Chondrocyte (in vitro differentiated cells): ENCODE measurements around the gene INTU. TPM values are rescaled to one million over a fixed set of nuclear protein-coding genes. Genes with fewer than 3 reads are reported as not detected.
A peak's percentile ranks its signal among the peaks of the same experiment; 100 is the strongest.

ENCODE experiments used
- DNase-seq: peaks from one replicate; pipeline ENCODE4 v3.0.0; 2021; ENCODE audit warnings: mixed read lengths, low spot score
- H3K27ac Mint-ChIP-seq: one replicate; pipeline ENCODE4 v1.8.0; 2021; ENCODE audit warnings: mild to moderate bottlenecking, moderate library complexity, mixed read lengths; ENCODE audit not compliant: unreplicated experiment
- H3K27me3 Mint-ChIP-seq: 2 replicates; pipeline ENCODE4 v1.8.0; 2021; ENCODE audit warnings: low read depth, mixed read lengths
- H3K36me3 Mint-ChIP-seq: 2 replicates; pipeline ENCODE4 v1.8.0; 2021; ENCODE audit warnings: low read depth, mixed read lengths
- H3K4me1 Mint-ChIP-seq: 2 replicates; pipeline ENCODE4 v1.8.0; 2021; ENCODE audit warnings: low read depth, mild to moderate bottlenecking, mixed read lengths
- H3K4me3 Mint-ChIP-seq: one replicate; pipeline ENCODE4 v1.8.0; 2021; ENCODE audit warnings: mild to moderate bottlenecking, moderate library complexity, mixed read lengths; ENCODE audit not compliant: unreplicated experiment
- H3K9me3 Mint-ChIP-seq: 2 replicates; pipeline ENCODE4 v1.8.0; 2021; ENCODE audit warnings: low read depth, mixed read lengths
- total RNA-seq: library from RNA; stranded (reverse); gene quantifications from 3 replicates; pipeline ENCODE4 v1.2.1, GENCODE V29; 2021
- TF ChIP-seq, protein P1 (sequence below): fragments of 200-600 bp; sonication (generic); IDR thresholded peaks from 2 replicates; pipeline ENCODE4 v1.5.0; 2021; ENCODE audit warnings: antibody characterized with exemption, mild to moderate bottlenecking, moderate library complexity

Gene INTU
- total RNA-seq, 1 donor from 2014 or later: 11.4 TPM

DNA sequence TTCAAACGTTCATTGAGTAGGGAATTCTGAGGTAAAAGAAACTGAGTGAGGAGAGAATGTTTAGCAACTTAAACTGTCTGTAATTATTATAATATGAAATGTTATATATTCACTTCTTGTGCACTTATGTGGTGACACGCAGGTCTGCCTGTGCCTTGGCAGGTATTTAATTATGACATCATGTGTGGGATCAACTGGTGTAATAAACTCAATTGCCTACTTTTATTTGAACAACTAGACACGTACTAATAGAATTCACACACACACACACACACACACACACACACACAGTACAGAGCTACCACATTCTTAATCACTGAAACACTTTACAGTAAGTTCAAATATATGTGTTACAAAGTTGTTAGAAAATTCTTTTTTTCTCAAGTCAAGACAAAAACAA, 76.7 kb downstream of the INTU start:
- no peak overlapping the region for H3K4me3 Mint-ChIP-seq
- H3K27ac Mint-ChIP-seq: no peak overlapping the region
- peaks cover 4% of the 10 kb centered on the region for H3K4me1 Mint-ChIP-seq

DNA sequence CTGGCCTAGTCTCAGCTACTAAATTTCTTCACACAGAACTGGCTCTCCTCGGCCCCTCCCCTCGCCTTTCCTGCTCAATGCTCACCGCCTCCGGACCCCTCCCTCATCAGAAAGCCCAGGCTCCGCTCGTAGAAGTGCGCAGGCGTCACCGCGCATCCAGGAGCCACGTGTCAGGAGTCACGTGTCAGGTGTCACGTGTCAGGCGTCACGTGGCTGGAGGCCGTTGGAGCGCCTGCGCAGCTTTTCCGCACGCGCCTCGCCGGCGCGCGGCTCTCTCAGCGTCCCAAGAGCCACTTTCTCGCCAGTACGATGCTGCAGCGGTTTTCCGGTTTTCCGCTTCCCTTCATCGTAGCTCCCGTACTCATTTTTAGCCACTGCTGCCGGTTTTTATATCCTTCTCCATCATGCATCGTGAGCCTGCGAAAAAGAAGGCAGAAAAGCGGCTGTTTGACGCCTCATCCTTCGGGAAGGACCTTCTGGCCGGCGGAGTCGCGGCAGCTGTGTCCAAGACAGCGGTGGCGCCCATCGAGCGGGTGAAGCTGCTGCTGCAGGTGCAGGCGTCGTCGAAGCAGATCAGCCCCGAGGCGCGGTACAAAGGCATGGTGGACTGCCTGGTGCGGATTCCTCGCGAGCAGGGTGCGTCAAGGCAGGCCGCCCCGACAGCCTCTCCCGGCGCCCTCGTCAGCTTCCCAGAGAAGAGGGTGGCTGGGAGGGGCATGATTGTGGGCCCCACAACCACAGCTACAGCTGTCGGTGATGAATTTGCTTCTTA, 97.6 kb downstream of the INTU start, which contains the start of gene SLC25A31:
SLC25A31 (plus strand) TSS at position 259 of the 772 bp plus-strand sequence; CDS start at position 405, 146 bp downstream.
- TF ChIP-seq, protein P1, sequence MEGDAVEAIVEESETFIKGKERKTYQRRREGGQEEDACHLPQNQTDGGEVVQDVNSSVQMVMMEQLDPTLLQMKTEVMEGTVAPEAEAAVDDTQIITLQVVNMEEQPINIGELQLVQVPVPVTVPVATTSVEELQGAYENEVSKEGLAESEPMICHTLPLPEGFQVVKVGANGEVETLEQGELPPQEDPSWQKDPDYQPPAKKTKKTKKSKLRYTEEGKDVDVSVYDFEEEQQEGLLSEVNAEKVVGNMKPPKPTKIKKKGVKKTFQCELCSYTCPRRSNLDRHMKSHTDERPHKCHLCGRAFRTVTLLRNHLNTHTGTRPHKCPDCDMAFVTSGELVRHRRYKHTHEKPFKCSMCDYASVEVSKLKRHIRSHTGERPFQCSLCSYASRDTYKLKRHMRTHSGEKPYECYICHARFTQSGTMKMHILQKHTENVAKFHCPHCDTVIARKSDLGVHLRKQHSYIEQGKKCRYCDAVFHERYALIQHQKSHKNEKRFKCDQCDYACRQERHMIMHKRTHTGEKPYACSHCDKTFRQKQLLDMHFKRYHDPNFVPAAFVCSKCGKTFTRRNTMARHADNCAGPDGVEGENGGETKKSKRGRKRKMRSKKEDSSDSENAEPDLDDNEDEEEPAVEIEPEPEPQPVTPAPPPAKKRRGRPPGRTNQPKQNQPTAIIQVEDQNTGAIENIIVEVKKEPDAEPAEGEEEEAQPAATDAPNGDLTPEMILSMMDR: no peak
- no peak within 1 kb of the TSS for H3K27ac Mint-ChIP-seq
- H3K9me3 Mint-ChIP-seq: no peaks in the 10 kb centered on the region
- DNase-seq: peak; percentile 92
- H3K4me3 Mint-ChIP-seq: no peak within 1 kb of the TSS
- no peaks in the 10 kb centered on the region for H3K27me3 Mint-ChIP-seq
- H3K4me1 Mint-ChIP-seq: peaks cover 4% of the 10 kb centered on the region
- no peaks in the 10 kb centered on the region for H3K36me3 Mint-ChIP-seq

More for the DNA sequence above, 76.7 kb downstream of the INTU start:
- peaks cover 19% of the 10 kb centered on the region for H3K36me3 Mint-ChIP-seq
- no peaks in the 10 kb centered on the region for H3K9me3 Mint-ChIP-seq
- H3K27me3 Mint-ChIP-seq: no peaks in the 10 kb centered on the region
- DNase-seq: no peak
- TF ChIP-seq, protein P1: no peak

DNA sequence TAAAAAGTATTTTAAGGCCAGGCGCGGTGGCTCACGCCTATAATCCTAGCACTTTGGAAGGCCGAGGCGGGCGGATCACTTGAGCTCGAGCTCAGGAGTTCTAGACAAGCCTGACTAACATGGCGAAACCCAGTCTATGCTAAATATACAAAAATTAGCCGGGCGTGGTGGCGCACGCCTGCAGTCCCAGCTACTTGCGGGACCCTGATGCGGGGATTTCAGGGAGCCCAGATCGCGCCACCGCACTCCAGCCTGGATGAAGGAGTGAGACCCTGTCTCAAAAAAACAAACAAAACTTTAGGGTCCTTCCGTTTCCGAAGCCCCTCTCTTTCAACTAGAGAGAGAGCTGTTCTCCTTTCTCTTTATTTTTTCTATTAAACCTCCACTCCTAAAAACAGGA, 98.6 kb downstream of the INTU start:
- TF ChIP-seq, protein P1: no peak
- H3K4me3 Mint-ChIP-seq: no peak overlapping the region
- no peak overlapping the region for H3K27ac Mint-ChIP-seq
- no peaks in the 10 kb centered on the region for H3K36me3 Mint-ChIP-seq
- DNase-seq: no peak
- H3K27me3 Mint-ChIP-seq: no peaks in the 10 kb centered on the region
- peaks cover 4% of the 10 kb centered on the region for H3K4me1 Mint-ChIP-seq
- no peaks in the 10 kb centered on the region for H3K9me3 Mint-ChIP-seq

DNA sequence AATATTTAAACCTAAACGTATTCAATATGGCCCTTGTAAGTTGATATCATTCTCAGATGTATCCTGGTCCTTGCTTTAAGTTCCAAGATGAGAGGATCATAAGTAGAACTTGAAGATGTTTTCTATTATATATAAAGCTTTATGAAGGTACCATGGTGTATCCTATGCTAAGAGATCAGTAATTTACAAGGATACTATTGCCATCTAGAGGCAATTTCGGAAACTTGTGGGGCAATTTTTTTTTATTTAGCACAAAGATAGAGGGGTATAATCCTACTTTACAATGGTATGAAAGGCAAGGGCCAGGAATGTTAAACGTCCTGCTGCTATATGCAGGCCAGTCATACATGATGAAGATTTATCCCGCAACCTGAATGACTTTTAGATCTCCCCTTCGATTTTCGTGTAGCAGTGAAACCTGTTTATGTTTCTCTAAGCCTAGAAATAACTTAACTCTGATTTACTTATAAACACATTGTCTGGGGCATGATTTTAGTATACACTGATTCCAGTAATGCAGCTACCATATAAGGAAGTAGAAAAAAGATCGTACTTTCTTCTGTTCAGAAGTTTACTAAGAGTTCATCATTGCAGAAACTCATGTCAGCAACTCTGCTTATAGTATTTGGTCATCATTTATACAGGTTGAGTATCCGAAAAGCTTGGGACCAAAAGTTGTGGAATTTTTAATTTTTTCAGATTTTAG, 100.0 kb downstream of the INTU start:
- no peak overlapping the region for H3K27ac Mint-ChIP-seq
- no peaks in the 10 kb centered on the region for H3K9me3 Mint-ChIP-seq
- H3K36me3 Mint-ChIP-seq: no peaks in the 10 kb centered on the region
- H3K27me3 Mint-ChIP-seq: no peaks in the 10 kb centered on the region
- H3K4me1 Mint-ChIP-seq: peaks cover 14% of the 10 kb centered on the region
- TF ChIP-seq, protein P1: peak; percentile 91
- H3K4me3 Mint-ChIP-seq: no peak overlapping the region
- DNase-seq: no peak

DNA sequence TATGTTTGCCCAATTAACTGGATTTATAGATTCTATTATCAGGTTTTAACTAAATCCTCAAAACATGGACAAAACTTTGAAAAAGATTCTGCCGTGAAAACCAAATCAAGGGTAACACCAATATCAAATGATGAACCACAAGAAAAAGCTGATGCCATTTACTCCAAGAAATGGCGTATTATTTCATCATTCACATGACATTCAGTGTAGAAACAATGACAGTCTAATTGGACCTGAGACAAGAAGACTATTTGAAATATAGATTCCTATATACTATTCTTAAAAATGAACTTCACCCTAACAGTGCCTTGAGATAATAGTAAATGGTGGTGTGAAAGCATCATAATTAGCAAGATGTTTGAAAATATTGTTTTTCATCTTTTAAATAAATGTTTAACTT, 102.2 kb downstream of the INTU start:
- no peak overlapping the region for H3K27ac Mint-ChIP-seq
- DNase-seq: no peak
- no peaks in the 10 kb centered on the region for H3K27me3 Mint-ChIP-seq
- peaks cover 10% of the 10 kb centered on the region for H3K4me1 Mint-ChIP-seq
- no peaks in the 10 kb centered on the region for H3K36me3 Mint-ChIP-seq
- peaks cover 2% of the 10 kb centered on the region for H3K9me3 Mint-ChIP-seq
- TF ChIP-seq, protein P1: no peak
- H3K4me3 Mint-ChIP-seq: no peak overlapping the region
